WTC11 (cell line): ENCODE measurements around the gene ZNF74.
"Not testable (repeated sequence)": the region's sequence is repeated elsewhere in the genome, so short reads cannot be mapped to it uniquely, and the experiment has no call there.

Experiments
- CTCF ChIP-seq: fragments of 200-600 bp; IDR thresholded peaks from 2 replicates; pipeline ENCODE4 v1.8.0; 2022; ENCODE audit warnings: antibody characterized with exemption
- ESRRA ChIP-seq: sonication (generic); formaldehyde crosslinking; IDR thresholded peaks from 2 replicates; pipeline ENCODE4 v1.8.1; 2022; ENCODE audit warnings: mild to moderate bottlenecking, missing genetic modification reagents, borderline replicate concordance
- FOXP1 ChIP-seq: sonication (generic); formaldehyde crosslinking; IDR thresholded peaks from 2 replicates; pipeline ENCODE4 v1.8.0; 2022; ENCODE audit warnings: missing genetic modification reagents, mild to moderate bottlenecking, moderate library complexity, borderline replicate concordance
- GRHL2 ChIP-seq: fragments of 250-450 bp; sonication (Bioruptor Pico); IDR thresholded peaks from 2 replicates; pipeline ENCODE4 v1.8.0; 2022; ENCODE audit warnings: mild to moderate bottlenecking, moderate library complexity; ENCODE audit not compliant: insufficient replicate concordance, severe bottlenecking
- JUN ChIP-seq: sonication (generic); formaldehyde crosslinking; IDR thresholded peaks from 2 replicates; pipeline ENCODE4 v1.8.0; 2023; ENCODE audit warnings: mild to moderate bottlenecking, missing genetic modification reagents
- MAX ChIP-seq: sonication (generic); formaldehyde crosslinking; IDR thresholded peaks from 2 replicates; pipeline ENCODE4 v1.8.0; 2022; ENCODE audit warnings: mild to moderate bottlenecking, missing genetic modification reagents
- MYBL2 ChIP-seq: sonication (generic); formaldehyde crosslinking; IDR thresholded peaks from 2 replicates; pipeline ENCODE4 v1.8.1; 2023; ENCODE audit warnings: mild to moderate bottlenecking, moderate library complexity, missing genetic modification reagents
- NR1H2 ChIP-seq: sonication (generic); formaldehyde crosslinking; IDR thresholded peaks from 2 replicates; pipeline ENCODE4 v1.9.0; 2021; ENCODE audit warnings: mild to moderate bottlenecking, moderate library complexity, missing genetic modification reagents
- RORB ChIP-seq: fragments of 250-450 bp; sonication (Bioruptor Pico); IDR thresholded peaks from 2 replicates; pipeline ENCODE4 v1.9.0; 2021; ENCODE audit warnings: mild to moderate bottlenecking
- SMAD3 ChIP-seq: sonication (generic); formaldehyde crosslinking; IDR thresholded peaks from 2 replicates; pipeline ENCODE4 v1.8.0; 2022; ENCODE audit warnings: missing genetic modification reagents, mild to moderate bottlenecking, borderline replicate concordance
- USF1 ChIP-seq: sonication (generic); formaldehyde crosslinking; IDR thresholded peaks from 2 replicates; pipeline ENCODE4 v1.8.0; 2022; ENCODE audit warnings: mild to moderate bottlenecking, missing genetic modification reagents
- USF2 ChIP-seq: sonication (generic); formaldehyde crosslinking; IDR thresholded peaks from 2 replicates; pipeline ENCODE4 v1.8.1; 2023; ENCODE audit warnings: mild to moderate bottlenecking, missing genetic modification reagents, moderate library complexity
- ZNF121 ChIP-seq: sonication (generic); formaldehyde crosslinking; IDR thresholded peaks from 2 replicates; pipeline ENCODE4 v1.8.0; 2023; ENCODE audit warnings: missing genetic modification reagents

- TF ChIP-seq CTCF; RORB (CRISPR knock-in tag); FOXP1 (CRISPR knock-in tag); NR1H2 (CRISPR knock-in tag); ZNF121; MAX (CRISPR knock-in tag); SMAD3 (CRISPR knock-in tag); GRHL2 (CRISPR knock-in tag); USF2 (CRISPR knock-in tag); JUN (CRISPR knock-in tag); MYBL2 (CRISPR knock-in tag); USF1; ESRRA (CRISPR knock-in tag): not testable (repeated sequence)
Measured at GRCh38 chr22:20357967-20358366, 36.0 kb upstream of the ZNF74 start.
